ENCODE measurements around the gene CDKN2AIPNL.

Gene CDKN2AIPNL

DNA sequence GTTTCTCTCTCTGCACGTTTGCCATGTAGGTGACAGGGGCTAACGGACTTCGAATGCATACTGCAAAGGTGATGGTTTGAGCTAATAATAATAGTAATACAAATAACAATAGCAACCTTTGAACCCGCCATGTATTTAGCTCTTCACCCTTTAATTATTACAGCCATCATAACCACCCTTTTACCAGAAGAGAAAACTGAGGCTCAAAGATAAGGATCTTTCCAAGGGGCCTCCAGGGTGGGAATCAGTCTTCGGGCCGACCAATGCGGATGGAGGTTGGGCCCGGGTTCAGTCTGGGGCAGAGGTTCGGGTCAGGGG, 494 bp downstream of the CDKN2AIPNL start:
- POLR2A ChIA-PET: no interaction called here
- DNase-seq (ENCODE audit: extremely low spot score): no peak
- no peak for TF ChIP-seq CTCF (IDR thresholded peaks at IDR 0.05; ENCODE audit: control extremely low read depth, extremely low read depth, low read depth, missing control alignments)
- CTCF ChIA-PET: interaction anchor here (0.6 to 3.5 kb wide), 34 partner anchors 9 to 266 kb away, joined by 3 to 25 read pairs (median 5); no protein-coding TSS in a partner anchor

- no peak for TF ChIP-seq CTCF (IDR thresholded peaks at IDR 0.05; ENCODE audit: control extremely low read depth, extremely low read depth, low read depth, missing control alignments)
- ChIA-PET POLR2A (no interaction called here), CTCF (interaction anchor here (0.7 to 3.5 kb wide), 31 partner anchors 9 to 265 kb away, joined by 3 to 25 read pairs (median 5); no protein-coding TSS in a partner anchor)
- no peak for DNase-seq (ENCODE audit: extremely low spot score)
Measured at GRCh38 chr5:134410822-134411221, 859 bp downstream of the CDKN2AIPNL start.

GRCh38 chr5:134409321-134409720, 2.4 kb downstream of the CDKN2AIPNL start:
- ChIA-PET CTCF (interaction anchor here (0.6 to 3.5 kb wide), 3 partner anchors 11 to 178 kb away, joined by 3 to 12 read pairs (median 7); no protein-coding TSS in a partner anchor), POLR2A (no interaction called here)
- TF ChIP-seq CTCF (IDR thresholded peaks at IDR 0.05; ENCODE audit: control extremely low read depth, extremely low read depth, low read depth, missing control alignments): no peak
- DNase-seq (ENCODE audit: extremely low spot score): no peak

GRCh38 chr5:134406390-134406789, 5.3 kb downstream of the CDKN2AIPNL start:
- ChIA-PET POLR2A (no interaction called here), CTCF (interaction anchor here (0.9 to 1.4 kb wide), 6 partner anchors 11 to 181 kb away, joined by 3 to 4 read pairs (median 3); no protein-coding TSS in a partner anchor)
- no peak for DNase-seq (ENCODE audit: extremely low spot score)
- no peak for TF ChIP-seq CTCF (IDR thresholded peaks at IDR 0.05; ENCODE audit: control extremely low read depth, extremely low read depth, low read depth, missing control alignments)

GRCh38 chr5:134403951-134404350, 7.7 kb downstream of the CDKN2AIPNL start:
- ChIA-PET CTCF (interaction anchor here (0.8 to 1.5 kb wide), 4 partner anchors 24 to 191 kb away, joined by 3 read pairs; no protein-coding TSS in a partner anchor), POLR2A (interaction anchor here (0.5 kb wide), 1 partner anchor 29 kb away, joined by 10 read pairs; no protein-coding TSS in a partner anchor)
- TF ChIP-seq CTCF (IDR thresholded peaks at IDR 0.05; ENCODE audit: control extremely low read depth, extremely low read depth, low read depth, missing control alignments): no peak
- DNase-seq (ENCODE audit: extremely low spot score): no peak

GRCh38 chr5:134398609-134399155, 13.0 kb downstream of the CDKN2AIPNL start:
- ChIA-PET POLR2A (no interaction called here), CTCF (interaction anchor here (2.5 kb wide), 1 partner anchor 12 kb away, joined by 12 read pairs; the partner anchor contains the start of gene CDKN2AIPNL)
- no peak for DNase-seq (ENCODE audit: extremely low spot score)
- no peak for TF ChIP-seq CTCF (IDR thresholded peaks at IDR 0.05; ENCODE audit: control extremely low read depth, extremely low read depth, low read depth, missing control alignments)
